Measurements from ENCODE around the gene APOC3. TPM values are rescaled to one million over a fixed set of nuclear protein-coding genes. Genes with fewer than 3 reads are reported as not detected.

APOC3 gene
- total and polyA plus RNA-seq, 2 of the 4 experiments (the other 2 are of a cell fraction) = not detected

DNA sequence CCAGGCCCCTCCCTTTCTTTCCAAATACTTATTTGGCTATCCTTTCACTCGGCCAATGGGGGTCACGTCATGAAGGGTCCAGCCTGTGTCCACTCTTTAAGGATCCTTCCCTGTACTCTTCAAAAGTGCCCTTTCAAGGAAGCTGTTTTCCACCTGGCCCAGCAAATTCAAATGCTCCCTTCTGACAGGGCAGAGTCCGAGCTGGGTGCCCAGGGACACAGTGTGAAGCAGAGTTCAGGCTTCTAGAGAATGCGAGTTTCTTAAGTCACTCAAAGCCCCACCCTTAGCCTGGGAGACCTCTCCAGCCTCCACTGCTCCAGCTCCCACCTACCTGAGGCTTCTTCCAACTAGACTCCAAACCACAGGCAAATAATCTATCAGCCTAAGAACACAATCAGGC lies 13.2 kb downstream of the APOC3 start:
- Histone ChIP-seq H4K20me1 (ENCODE audit: insufficient read depth, low read length) (no peaks in the 10 kb centered on the region), H2AK5ac (ENCODE audit: low read depth, low read length) (no peak overlapping the region), H4K8ac (ENCODE audit: low read depth in 2 of 2, low read length in 2 of 2) (no peak overlapping the region), H2BK20ac (ENCODE audit: low read depth, low read length) (no peak overlapping the region), H3K14ac (replicated peaks; ENCODE audit: low read depth, low read length) (no peak overlapping the region), H3K79me1 (ENCODE audit: low read depth in 1 of 2, low read length in 2 of 2) (no peaks in the 10 kb centered on the region), H2BK15ac (ENCODE audit: low read depth, low read length) (no peak overlapping the region), H2AFZ (replicated peaks; ENCODE audit: low read length, poor library complexity) (no peak overlapping the region), H3K36me3 (ENCODE audit: control insufficient read depth, insufficient read depth, low read length) (peaks cover 35% of the 10 kb centered on the region), H2BK5ac (ENCODE audit: low read depth, low read length, poor library complexity, severe bottlenecking) (no peak overlapping the region), H4K91ac (ENCODE audit: insufficient read depth, low read depth, low read length) (no peak overlapping the region), H3K9me3 (ENCODE audit: control insufficient read depth, insufficient read depth, low read length) (no peaks in the 10 kb centered on the region), H2BK120ac (ENCODE audit: low read depth, low read length) (no peak overlapping the region), H3K18ac (ENCODE audit: low read depth, low read length) (no peak overlapping the region), H3K23ac (ENCODE audit: low read depth, low read length) (no peak overlapping the region), H3K4me3 (ENCODE audit: insufficient read depth, low read depth, low read length) (no peak overlapping the region), H3K4me2 (ENCODE audit: low read depth, low read length) (no peak overlapping the region), H3K4me1 (ENCODE audit: control insufficient read depth, insufficient read depth, low read length) (no peaks in the 10 kb centered on the region), H3K9me1 (ENCODE audit: insufficient read depth, low read length) (peaks cover 4% of the 10 kb centered on the region; the same call in 1 of the 2 replicates), H4K5ac (ENCODE audit: low read depth, low read length) (no peak overlapping the region), H3K27ac (ENCODE audit: insufficient read depth, low read length) (no peak overlapping the region), H2AK9ac (replicated peaks; ENCODE audit: low read depth, low read length, poor library complexity) (no peak overlapping the region), H3K9ac (ENCODE audit: low read depth, low read length) (no peak overlapping the region), H3K27me3 (ENCODE audit: control insufficient read depth, insufficient read depth, low read length) (no peaks in the 10 kb centered on the region), H3K56ac (ENCODE audit: extremely low read depth, insufficient read depth, low read length) (no peak overlapping the region), H3K4ac (ENCODE audit: low read depth, low read length) (no peak overlapping the region)
- 100% methylated on average over 1 of the region's 4 CpGs; no CpG with 5 or more reads in 1 of the 2 experiments for WGBS, 2 experiments (ENCODE audit: extremely low coverage in 2 of 2, insufficient read length in 1 of 2)
- intact Hi-C loops (cut with micrococcal nuclease) (no loop called here), in situ Hi-C loops (cut with MboI; ENCODE audit: low sequenced_read_pairs) (no loop called here), dilution Hi-C loops (cut with HindIII; ENCODE audit: low sequenced_read_pairs, unreplicated experiment) (no loop called here)
- POLR2A ChIA-PET (ENCODE audit: unreplicated experiment) = no interaction called here
- CTCF ChIA-PET = no interaction called here
- DNase-seq = no peak
- ATAC-seq (ENCODE audit: low read depth) = no peak
- TF ChIP-seq MXI1 (IDR thresholded peaks at IDR 0.05; ENCODE audit: borderline replicate concordance, low read depth, low read length) (no peak), SMC3 (IDR thresholded peaks at IDR 0.05; ENCODE audit: low read depth, low read length) (no peak), MAFK (IDR thresholded peaks at IDR 0.05; ENCODE audit: low read depth, low read length) (no peak), BHLHE40 (IDR thresholded peaks at IDR 0.05; ENCODE audit: low read depth, low read length) (no peak), CEBPB (IDR thresholded peaks at IDR 0.05; ENCODE audit: low read depth, low read length) (no peak), CHD1 (IDR thresholded peaks at IDR 0.05; ENCODE audit: low read depth, low read length) (no peak), POLR2A (IDR thresholded peaks at IDR 0.05; ENCODE audit: low read depth, low read length) (no peak), FOS (IDR thresholded peaks at IDR 0.05; ENCODE audit: low read depth, low read length) (no peak), MAZ (IDR thresholded peaks at IDR 0.05; ENCODE audit: borderline replicate concordance, low read depth, low read length) (no peak), NFE2L2 (IDR thresholded peaks at IDR 0.05; ENCODE audit: low read depth, low read length) (no peak), RFX5 (IDR thresholded peaks at IDR 0.05; ENCODE audit: low read depth, low read length) (no peak), RCOR1 (IDR thresholded peaks at IDR 0.05; ENCODE audit: insufficient replicate concordance, low read length) (no peak), RAD21 (IDR thresholded peaks at IDR 0.05; ENCODE audit: low read length) (no peak)
- TF ChIP-seq, protein P1, sequence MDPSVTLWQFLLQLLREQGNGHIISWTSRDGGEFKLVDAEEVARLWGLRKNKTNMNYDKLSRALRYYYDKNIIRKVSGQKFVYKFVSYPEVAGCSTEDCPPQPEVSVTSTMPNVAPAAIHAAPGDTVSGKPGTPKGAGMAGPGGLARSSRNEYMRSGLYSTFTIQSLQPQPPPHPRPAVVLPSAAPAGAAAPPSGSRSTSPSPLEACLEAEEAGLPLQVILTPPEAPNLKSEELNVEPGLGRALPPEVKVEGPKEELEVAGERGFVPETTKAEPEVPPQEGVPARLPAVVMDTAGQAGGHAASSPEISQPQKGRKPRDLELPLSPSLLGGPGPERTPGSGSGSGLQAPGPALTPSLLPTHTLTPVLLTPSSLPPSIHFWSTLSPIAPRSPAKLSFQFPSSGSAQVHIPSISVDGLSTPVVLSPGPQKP (IDR thresholded peaks at IDR 0.05; ENCODE audit: borderline replicate concordance, low read depth, low read length) = no peak
- TF ChIP-seq, protein P2, sequence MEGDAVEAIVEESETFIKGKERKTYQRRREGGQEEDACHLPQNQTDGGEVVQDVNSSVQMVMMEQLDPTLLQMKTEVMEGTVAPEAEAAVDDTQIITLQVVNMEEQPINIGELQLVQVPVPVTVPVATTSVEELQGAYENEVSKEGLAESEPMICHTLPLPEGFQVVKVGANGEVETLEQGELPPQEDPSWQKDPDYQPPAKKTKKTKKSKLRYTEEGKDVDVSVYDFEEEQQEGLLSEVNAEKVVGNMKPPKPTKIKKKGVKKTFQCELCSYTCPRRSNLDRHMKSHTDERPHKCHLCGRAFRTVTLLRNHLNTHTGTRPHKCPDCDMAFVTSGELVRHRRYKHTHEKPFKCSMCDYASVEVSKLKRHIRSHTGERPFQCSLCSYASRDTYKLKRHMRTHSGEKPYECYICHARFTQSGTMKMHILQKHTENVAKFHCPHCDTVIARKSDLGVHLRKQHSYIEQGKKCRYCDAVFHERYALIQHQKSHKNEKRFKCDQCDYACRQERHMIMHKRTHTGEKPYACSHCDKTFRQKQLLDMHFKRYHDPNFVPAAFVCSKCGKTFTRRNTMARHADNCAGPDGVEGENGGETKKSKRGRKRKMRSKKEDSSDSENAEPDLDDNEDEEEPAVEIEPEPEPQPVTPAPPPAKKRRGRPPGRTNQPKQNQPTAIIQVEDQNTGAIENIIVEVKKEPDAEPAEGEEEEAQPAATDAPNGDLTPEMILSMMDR (conservative IDR thresholded peaks at IDR 0.05; ENCODE audit: low read depth, low read length) = no peak
- TF ChIP-seq, protein P3, sequence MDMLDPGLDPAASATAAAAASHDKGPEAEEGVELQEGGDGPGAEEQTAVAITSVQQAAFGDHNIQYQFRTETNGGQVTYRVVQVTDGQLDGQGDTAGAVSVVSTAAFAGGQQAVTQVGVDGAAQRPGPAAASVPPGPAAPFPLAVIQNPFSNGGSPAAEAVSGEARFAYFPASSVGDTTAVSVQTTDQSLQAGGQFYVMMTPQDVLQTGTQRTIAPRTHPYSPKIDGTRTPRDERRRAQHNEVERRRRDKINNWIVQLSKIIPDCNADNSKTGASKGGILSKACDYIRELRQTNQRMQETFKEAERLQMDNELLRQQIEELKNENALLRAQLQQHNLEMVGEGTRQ (IDR thresholded peaks at IDR 0.05; ENCODE audit: low read depth, low read length) = no peak
- no TSS peak for BruUV-seq (replicated peaks)
